CD4-positive, alpha-beta T cell treated with Interferon alpha-2 for 1 hour (primary cell): ENCODE measurements around the gene SERTAD4.
"Not testable (repeated sequence)": the region's sequence is repeated elsewhere in the genome, so short reads cannot be mapped to it uniquely, and the experiment has no call there.

Source experiments
- DNase-seq, 2 donors: peaks; one replicate each; pipeline ENCODE4 v3.0.0-alpha.2; 2020 to 2022

The SERTAD4 gene

GRCh38 chr1:210232511-210233215 lies at the start of gene SERTAD4:
TSS of gene SERTAD4 (plus strand) at chr1:210232796. CDS start at chr1:210237961, 5,165 bp downstream.
- no peak for DNase-seq

- no peak for DNase-seq
Observed at GRCh38 chr1:210185063-210185462, 47.5 kb upstream of the SERTAD4 start.

GRCh38 chr1:210187849-210188606 lies 44.6 kb upstream of the SERTAD4 start:
- not testable (repeated sequence) for DNase-seq

GRCh38 chr1:210189426-210189825 lies 43.2 kb upstream of the SERTAD4 start:
- DNase-seq: no peak

DNA sequence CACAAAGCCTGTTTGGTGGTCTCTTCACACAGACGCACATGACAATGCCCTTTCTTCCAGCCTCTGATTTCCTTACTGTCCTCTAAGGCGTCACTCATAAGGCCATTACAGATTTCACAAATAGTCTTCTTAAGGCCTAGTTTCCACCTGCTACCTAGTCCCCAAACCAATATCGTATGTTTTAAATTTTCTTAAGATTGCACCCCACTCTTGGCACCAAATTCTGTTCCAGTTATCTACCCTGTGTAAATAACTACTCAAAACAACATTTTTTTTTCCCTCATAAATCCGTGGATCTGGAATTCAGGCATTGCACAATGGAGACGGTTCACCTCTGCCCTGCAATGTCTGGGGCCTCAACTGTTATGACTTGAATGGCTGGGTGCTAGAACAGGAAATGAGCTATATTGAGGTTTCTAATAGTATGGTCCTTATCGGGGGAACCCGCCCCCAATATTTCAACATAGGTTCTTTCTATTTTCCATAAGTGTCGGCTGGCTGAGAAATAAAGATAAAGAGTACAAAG lies 36.9 kb upstream of the SERTAD4 start:
- DNase-seq: no peak

DNA sequence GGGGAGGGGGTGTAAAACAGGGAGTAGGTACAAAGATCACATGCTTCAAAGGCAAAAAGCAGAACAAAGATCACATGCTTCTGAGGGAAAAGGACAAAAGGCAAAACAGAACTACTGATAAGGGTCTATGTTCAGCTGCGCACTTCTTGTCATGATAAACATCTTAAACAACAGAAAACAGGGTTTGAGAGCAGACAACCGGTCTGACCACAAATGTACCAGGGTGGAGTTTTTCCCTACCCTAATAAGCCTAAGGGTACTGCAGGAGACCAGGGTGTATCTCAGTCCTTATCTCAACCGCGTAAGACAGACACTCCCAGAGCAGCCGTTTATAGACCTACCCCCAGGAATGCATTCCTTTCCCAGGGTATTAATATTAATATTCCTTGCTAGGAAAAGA lies 36.3 kb upstream of the SERTAD4 start:
- DNase-seq: not testable (repeated sequence)

- no peak for DNase-seq
Observed at GRCh38 chr1:210198840-210199239, 33.8 kb upstream of the SERTAD4 start.

- DNase-seq: no peak
Observed at GRCh38 chr1:210200124-210200736, 32.4 kb upstream of the SERTAD4 start.

DNA sequence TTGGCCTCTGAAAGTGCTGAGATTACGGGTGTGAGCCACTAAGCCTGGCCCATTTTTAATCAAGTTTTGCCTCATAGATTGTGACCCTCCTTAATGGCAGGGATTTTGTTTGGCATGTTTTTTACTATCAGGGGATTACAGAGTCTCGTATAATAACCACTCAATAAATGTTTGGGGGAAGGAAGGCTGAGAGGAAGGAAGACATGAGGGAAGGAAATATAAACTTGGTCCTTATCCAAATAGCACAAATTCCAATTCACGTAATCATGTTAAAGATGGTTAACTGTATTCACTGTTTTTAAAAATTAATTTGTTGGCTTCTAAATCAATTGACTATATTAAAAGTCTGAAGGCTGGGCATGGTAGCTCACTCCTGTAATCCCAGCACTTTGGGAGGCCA lies 30.9 kb upstream of the SERTAD4 start:
- DNase-seq: no peak

DNA sequence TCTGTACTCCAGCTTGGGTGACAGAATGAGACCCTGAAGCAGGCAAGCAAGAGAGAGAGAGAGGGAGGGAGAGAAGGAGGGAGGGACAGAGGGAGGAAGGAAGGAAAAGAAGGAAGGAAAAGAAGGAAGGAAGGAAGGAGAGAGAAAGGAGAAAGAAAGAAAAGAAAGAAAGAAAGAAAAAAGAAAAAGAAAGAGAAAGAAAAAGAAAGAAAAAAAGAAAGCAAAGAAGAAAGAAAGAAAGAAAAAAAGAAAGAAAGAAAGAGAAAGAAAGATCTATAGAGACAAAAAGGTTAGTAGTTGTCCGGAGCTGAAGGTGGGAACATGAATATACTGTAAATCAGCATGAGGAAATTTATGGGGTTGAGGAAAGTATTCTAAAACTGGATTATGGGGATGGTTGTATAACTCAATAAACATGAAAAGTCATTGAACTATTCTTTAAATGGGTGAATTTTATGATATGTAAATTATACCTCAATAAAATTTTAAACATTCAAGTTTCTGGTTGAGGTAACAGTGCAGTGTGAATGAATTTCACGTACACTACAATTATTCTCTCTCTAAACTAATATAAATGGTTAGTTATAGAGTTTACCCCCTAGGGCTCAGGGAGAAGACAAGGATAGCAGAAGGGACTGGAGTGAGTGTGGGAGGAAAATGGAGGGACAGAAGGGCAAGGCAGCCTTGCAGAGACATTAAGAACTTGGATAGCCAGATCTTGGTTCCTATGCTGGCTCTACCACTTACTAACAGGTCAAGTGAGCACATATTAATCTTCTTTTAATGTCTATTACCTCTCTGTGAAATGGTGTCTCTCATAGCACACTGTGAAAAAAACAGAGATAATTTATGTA lies 24.8 kb upstream of the SERTAD4 start:
- no peak for DNase-seq

DNA sequence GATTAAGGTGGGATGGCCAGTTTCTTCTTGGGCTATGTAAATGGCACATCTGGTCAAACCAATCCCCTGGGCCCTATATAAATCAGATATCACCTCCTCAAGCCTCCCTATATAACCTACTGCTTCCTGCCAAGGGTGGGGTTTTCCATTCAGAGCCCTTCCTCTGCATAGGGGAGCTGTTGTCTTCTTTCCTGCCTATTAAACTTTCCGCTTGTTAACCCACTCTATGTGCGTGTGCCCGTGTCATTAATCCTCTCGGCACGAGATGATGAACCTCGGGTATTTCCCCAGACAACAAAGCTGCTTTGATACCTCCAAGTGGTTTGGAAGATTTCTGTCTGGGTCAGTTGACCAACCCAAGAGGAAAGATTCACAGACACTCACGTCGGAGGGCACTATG lies 19.3 kb upstream of the SERTAD4 start:
- DNase-seq: no peak

GRCh38 chr1:210214573-210215409 lies 17.8 kb upstream of the SERTAD4 start:
- DNase-seq: no peak

DNA sequence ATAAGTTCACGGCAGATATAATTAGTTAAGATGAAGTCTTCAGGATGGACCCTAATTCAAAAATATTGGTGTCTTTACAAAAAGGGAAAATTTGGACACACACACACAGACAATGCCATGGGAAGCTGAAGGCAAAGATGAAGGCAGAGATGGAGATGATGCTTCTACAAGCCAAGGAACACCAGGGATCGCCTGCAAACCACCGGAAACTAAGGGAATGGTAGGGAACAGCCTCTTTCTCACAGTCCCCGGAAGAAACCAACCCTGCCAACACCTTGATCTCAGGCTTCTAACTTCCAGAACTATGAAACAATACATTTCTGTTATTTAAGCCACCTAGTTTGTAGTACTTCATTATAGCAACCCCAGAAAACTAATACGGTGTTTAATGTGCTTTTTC lies 15.1 kb upstream of the SERTAD4 start:
- DNase-seq: no peak

DNA sequence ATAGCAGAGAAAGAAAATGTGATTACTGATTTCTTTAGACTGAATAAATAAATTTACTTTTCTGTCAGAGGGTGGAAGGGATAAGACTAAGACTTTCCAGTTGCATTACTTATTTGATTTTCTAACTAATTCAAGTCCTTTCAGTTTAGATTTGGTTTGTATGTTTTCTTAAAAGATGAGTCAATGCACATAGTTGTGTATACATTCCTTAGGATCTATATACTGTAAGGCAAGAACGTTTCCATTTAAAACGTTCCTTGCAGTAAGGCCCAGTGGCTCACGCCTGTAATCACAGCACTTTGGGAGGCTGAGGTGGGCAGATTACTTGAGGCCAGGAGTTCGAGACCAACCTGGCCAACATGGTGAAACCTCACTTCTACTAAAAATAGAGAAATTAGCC lies 14.5 kb upstream of the SERTAD4 start:
- no peak for DNase-seq

GRCh38 chr1:210222340-210223006 lies 10.1 kb upstream of the SERTAD4 start:
- no peak for DNase-seq

GRCh38 chr1:210223226-210223904 lies 9.2 kb upstream of the SERTAD4 start:
- DNase-seq: no peak

- DNase-seq: no peak
Observed at GRCh38 chr1:210228158-210228557, 4.4 kb upstream of the SERTAD4 start.

- DNase-seq: no peak
Observed at GRCh38 chr1:210230149-210230695, 2.4 kb upstream of the SERTAD4 start.

- DNase-seq: no peak
Observed at GRCh38 chr1:210231846-210232510, 618 bp upstream of the SERTAD4 start.

GRCh38 chr1:210233216-210233494 lies 559 bp downstream of the SERTAD4 start:
- DNase-seq: no peak
